Measurements from ENCODE around the gene RCC1. TPM values are rescaled to one million over a fixed set of nuclear protein-coding genes. Genes with fewer than 3 reads are reported as not detected.
"Not testable (repeated sequence)": the region's sequence is repeated elsewhere in the genome, so short reads cannot be mapped to it uniquely, and the experiment has no call there.

RCC1 gene
- total RNA-seq, 4 donors from 2014 or later = 14.7 to 18.3 (median 15.2) TPM

DNA sequence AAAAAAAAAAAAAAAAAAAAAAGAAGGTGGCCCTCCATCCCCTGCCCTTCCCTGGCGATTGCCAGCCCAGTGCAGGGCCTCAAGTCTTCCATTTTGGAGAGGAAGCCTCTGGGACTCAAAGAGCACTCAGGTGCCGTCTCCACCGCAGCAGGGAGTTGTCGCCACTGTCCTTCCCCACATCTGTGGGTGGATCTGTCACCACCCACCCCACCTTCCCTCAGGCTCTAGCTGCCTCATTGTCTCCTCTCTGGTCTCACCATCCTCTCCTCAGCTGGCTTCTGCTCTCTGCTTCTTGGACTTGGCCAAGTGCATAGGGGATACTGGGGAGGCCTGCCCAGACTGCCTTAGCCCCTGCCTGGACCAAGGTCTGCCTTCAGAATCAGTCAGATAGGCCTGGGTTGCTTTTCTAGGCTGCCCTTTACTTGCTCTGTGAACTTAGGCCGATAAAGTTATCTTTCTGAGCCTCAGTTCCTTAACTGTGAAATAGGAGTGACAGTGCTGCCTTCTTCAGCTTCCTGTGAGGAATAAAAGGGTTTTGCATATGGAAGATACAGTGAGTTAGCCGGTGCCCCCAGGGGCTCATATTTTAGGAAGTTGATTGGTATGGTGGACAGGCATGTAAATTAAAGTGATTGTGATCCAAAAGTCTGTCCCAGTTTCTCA lies 15.8 kb downstream of the RCC1 start:
- TF ChIP-seq, protein P1, sequence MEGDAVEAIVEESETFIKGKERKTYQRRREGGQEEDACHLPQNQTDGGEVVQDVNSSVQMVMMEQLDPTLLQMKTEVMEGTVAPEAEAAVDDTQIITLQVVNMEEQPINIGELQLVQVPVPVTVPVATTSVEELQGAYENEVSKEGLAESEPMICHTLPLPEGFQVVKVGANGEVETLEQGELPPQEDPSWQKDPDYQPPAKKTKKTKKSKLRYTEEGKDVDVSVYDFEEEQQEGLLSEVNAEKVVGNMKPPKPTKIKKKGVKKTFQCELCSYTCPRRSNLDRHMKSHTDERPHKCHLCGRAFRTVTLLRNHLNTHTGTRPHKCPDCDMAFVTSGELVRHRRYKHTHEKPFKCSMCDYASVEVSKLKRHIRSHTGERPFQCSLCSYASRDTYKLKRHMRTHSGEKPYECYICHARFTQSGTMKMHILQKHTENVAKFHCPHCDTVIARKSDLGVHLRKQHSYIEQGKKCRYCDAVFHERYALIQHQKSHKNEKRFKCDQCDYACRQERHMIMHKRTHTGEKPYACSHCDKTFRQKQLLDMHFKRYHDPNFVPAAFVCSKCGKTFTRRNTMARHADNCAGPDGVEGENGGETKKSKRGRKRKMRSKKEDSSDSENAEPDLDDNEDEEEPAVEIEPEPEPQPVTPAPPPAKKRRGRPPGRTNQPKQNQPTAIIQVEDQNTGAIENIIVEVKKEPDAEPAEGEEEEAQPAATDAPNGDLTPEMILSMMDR (IDR thresholded peaks at IDR 0.05) = no peak
- no peak for TF ChIP-seq POLR2A (IDR thresholded peaks at IDR 0.05)
- 82 to 83% methylated on average over 6 of the region's 6 CpGs for WGBS, 2 donors
- no peak for DNase-seq (ENCODE audit: low spot score in 2 of 2)
- intact Hi-C loops (cut with DNase I; ENCODE audit: low total_unique reads) = loop anchor here (10.0 kb wide), 1 partner anchor 73 kb away; the partner anchor contains the start of gene RAB42
- H3K4me3 ChIP-seq (ENCODE audit: low read depth, poor library complexity, severe bottlenecking) = no peak overlapping the region

DNA sequence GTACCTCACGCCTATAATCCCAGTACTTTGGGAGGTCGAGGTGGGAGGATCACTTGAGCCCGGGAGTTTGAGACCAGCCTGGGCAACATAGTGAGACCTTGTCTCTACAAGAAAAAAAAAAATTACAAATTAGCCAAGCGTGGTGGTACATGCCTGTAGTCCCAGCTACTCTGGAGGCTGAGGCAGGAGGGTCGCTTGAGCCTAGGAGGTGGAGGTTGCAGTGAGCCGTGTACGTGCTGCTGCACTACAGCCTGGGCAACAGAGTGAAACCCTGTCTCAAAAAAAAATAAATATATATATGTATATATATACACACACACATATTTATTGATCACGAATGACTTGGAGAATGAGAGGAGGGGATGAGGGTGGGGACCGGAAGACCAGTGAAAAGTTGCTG lies 16.7 kb downstream of the RCC1 start:
- not testable (repeated sequence) for DNase-seq (ENCODE audit: low spot score in 2 of 2); H3K4me3 ChIP-seq (ENCODE audit: low read depth, poor library complexity, severe bottlenecking)
- 93 to 94% methylated on average over 9 of the region's 9 CpGs for WGBS, 2 donors
- intact Hi-C loops (cut with DNase I; ENCODE audit: low total_unique reads) = loop anchor here (10.0 kb wide), 1 partner anchor 72 kb away; the partner anchor contains the start of gene RAB42

DNA sequence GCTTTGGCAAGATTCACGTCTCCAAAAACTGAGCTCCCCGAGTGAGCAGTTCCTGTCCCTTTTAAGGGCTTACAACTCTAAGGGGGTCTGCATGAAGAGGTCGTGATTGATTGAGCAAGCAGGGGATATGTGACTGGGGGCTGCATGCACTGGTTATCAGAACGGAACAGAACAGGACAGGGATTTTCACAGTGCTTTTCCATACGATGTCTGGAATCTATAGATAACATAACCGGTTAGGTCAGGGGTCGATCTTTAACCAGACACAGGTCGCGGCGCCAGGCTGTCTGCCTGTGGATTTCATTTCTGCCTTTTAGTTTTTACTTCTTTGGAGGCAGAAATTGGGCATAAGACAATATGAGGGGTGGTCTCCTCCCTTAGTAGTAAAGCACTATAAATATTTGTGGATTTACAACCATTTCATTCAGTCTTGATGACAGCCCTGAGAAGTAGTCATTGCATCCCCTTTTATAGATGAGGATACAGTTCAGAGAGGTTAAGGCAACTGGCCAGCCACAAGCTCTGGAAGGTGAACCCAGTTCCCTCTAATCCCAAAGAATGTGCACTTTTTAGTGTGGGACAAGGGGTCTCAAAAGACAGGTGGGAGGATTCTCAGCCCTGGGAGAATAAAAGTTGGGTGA lies 19.3 kb downstream of the RCC1 start:
- not testable (repeated sequence) for H3K4me3 ChIP-seq (ENCODE audit: low read depth, poor library complexity, severe bottlenecking); DNase-seq (ENCODE audit: low spot score in 2 of 2)
- intact Hi-C loops (cut with DNase I; ENCODE audit: low total_unique reads) = loop anchor here (10.0 kb wide), 1 partner anchor 70 kb away; the partner anchor contains the start of gene RAB42
- 81 to 85% methylated on average over 10 of the region's 10 CpGs for WGBS, 2 donors

DNA sequence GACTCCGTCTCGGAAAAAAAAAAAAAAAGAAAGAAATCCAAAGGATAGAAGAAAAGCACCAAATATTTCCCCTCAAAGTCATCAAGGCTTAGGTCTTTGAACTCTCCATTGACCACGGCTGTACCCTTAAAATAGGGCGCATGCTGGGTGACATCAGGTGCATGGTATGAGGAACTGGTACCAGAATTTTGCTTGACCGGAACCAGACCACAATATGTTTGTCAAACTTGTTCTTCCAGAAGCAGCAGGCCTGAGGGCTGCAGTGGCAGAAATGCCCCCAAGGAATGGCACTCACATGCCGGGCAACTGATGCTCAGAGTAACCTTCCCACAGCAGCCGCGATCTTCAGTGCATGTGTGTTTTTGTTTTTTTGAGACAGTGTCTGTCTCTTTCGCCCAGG lies 21.0 kb downstream of the RCC1 start:
- no peak for TF ChIP-seq POLR2A (IDR thresholded peaks at IDR 0.05)
- TF ChIP-seq, protein P1 (IDR thresholded peaks at IDR 0.05) = no peak
- WGBS, 2 donors = 88 to 89% methylated on average over 9 of the region's 9 CpGs
- intact Hi-C loops (cut with DNase I; ENCODE audit: low total_unique reads) = loop anchor here (10.0 kb wide), 1 partner anchor 68 kb away; the partner anchor contains the start of gene RAB42

DNA sequence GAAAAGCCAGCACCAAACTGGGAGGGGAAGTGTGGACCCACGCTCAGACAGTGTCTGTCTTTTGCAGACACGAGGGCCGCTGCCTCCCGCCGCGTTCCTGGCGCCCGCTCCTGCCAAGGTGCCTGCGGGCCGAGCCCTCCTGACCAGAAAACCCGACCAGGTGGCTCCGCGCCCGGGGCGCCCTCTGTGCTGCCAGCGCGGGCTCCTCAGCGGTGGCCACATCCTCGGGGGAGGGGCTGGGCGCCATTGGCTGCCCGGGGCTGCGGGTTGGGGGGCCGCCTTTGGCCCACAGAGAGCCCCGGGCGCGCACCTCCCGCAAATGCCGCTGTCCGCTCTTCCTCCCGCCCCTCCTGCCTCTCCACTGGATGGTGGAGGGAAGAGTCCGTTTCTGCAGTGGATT lies 24.6 kb downstream of the RCC1 start:
- no peak overlapping the region for H3K4me3 ChIP-seq (ENCODE audit: low read depth, poor library complexity, severe bottlenecking)
- TF ChIP-seq POLR2A (IDR thresholded peaks at IDR 0.05) = no peak
- TF ChIP-seq, protein P1 (IDR thresholded peaks at IDR 0.05) = no peak
- 96 to 98% methylated on average over 17 to 29 of the region's 31 CpGs for WGBS, 2 donors
- no peak for DNase-seq (ENCODE audit: low spot score in 2 of 2)
- intact Hi-C loops (cut with DNase I; ENCODE audit: low total_unique reads) = no loop called here

More for the DNA sequence above, 21.0 kb downstream of the RCC1 start:
- H3K4me3 ChIP-seq (ENCODE audit: low read depth, poor library complexity, severe bottlenecking) = no peak overlapping the region
- DNase-seq (ENCODE audit: low spot score in 2 of 2) = no peak

DNA sequence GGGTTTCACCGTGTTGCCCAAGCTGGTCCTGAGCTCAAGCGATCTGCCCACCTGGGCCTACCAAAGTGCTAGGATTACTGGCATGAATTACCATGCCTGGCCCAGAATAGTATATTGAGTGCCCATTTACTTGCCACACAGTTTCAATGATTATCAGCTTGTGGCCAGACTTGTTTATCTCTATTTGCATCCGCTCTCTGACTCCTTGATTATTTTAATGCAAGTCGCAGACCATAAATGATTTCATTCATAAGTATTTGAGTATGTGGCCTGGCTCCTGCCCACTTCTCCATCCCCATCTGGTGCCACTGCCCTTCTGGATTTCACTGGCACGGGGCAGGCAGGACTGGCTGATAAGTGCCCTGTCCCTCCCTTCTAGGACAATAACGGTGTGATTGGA lies 28.8 kb downstream of the RCC1 start:
- H3K4me3 ChIP-seq (ENCODE audit: low read depth, poor library complexity, severe bottlenecking) = no peak overlapping the region
- intact Hi-C loops (cut with DNase I; ENCODE audit: low total_unique reads) = no loop called here
- WGBS, 2 donors = 96 to 100% methylated on average over 6 of the region's 6 CpGs
- TF ChIP-seq, protein P1 (IDR thresholded peaks at IDR 0.05) = no peak
- TF ChIP-seq POLR2A (IDR thresholded peaks at IDR 0.05) = no peak
- DNase-seq (ENCODE audit: low spot score in 2 of 2) = no peak
